Neuronal stem cell (in vitro differentiated cells): Measurements from ENCODE around the gene GJB3.

Source experiments
- DNase-seq: peaks from one replicate; pipeline ENCODE4 v3.0.0-alpha.2; 2013; ENCODE audit warnings: low spot score
- H2AFZ ChIP-seq: one replicate; pipeline ENCODE4 v1.6.1; 2013; ENCODE audit warnings: mild to moderate bottlenecking, low read length, inconsistent platforms
- H2AK5ac ChIP-seq: 2 replicates; pipeline ENCODE4 v1.6.1; 2013; ENCODE audit warnings: low read depth, mild to moderate bottlenecking, inconsistent platforms, low read length, moderate library complexity, mixed read lengths
- H2BK120ac ChIP-seq: 2 replicates; pipeline ENCODE4 v1.6.1; 2013; ENCODE audit warnings: low read depth, mild to moderate bottlenecking, inconsistent platforms, low read length, moderate library complexity, mixed read lengths
- H2BK12ac ChIP-seq: one replicate; pipeline ENCODE4 v1.6.1; 2013; ENCODE audit warnings: low read length, inconsistent platforms
- H2BK15ac ChIP-seq: 2 replicates; pipeline ENCODE4 v1.6.1; 2013; ENCODE audit warnings: mild to moderate bottlenecking, low read length, inconsistent platforms, mixed read lengths
- H2BK5ac ChIP-seq: one replicate; pipeline ENCODE4 v1.6.1; 2013; ENCODE audit warnings: inconsistent platforms, mild to moderate bottlenecking, low read length, moderate library complexity
- H3K14ac ChIP-seq: one replicate; pipeline ENCODE4 v1.6.1; 2013; ENCODE audit warnings: low read length, inconsistent platforms
- H3K18ac ChIP-seq: 2 replicates; pipeline ENCODE4 v1.6.1; 2013; ENCODE audit warnings: low read length, inconsistent platforms
- H3K23ac ChIP-seq: 2 replicates; pipeline ENCODE4 v1.6.1; 2013; ENCODE audit warnings: low read depth, mild to moderate bottlenecking, mixed read lengths, low read length, inconsistent platforms; ENCODE audit not compliant: poor library complexity
- H3K27ac ChIP-seq: replicated peaks from 3 replicates; pipeline ENCODE4 v1.5.1; 2013; ENCODE audit warnings: low read length, inconsistent platforms
- H3K27me3 ChIP-seq, 3 experiments: 2 replicates each; pipeline ENCODE4 v1.6.1; 2013; ENCODE audit warnings: low read length in 3 of 3, mild to moderate bottlenecking in 2 of 3, inconsistent platforms in 1 of 3, low read depth in 1 of 3, mixed read lengths in 1 of 3, moderate library complexity in 1 of 3; ENCODE audit not compliant: control insufficient read depth in 3 of 3, insufficient read depth in 3 of 3
- H3K36me3 ChIP-seq, 2 donors: replicated peaks in 1 of 2; 2 replicates each; pipeline ENCODE4 v1.6.1; 2013; ENCODE audit warnings: low read length in 2 of 2; ENCODE audit not compliant: control insufficient read depth in 2 of 2, insufficient read depth in 2 of 2
- H3K4ac ChIP-seq: 2 replicates; pipeline ENCODE4 v1.6.1; 2013; ENCODE audit warnings: inconsistent platforms, mild to moderate bottlenecking, low read length, moderate library complexity
- H3K4me1 ChIP-seq, 2 donors: 1 replicate in 1 of 2; 2 replicates in 1 of 2; pipeline ENCODE4 v1.6.1; 2013; ENCODE audit warnings: low read length in 2 of 2, low read depth in 1 of 2; ENCODE audit not compliant: control insufficient read depth in 2 of 2, insufficient read depth in 1 of 2
- H3K4me2 ChIP-seq: one replicate; pipeline ENCODE4 v1.6.1; 2013; ENCODE audit warnings: mild to moderate bottlenecking, low read length, inconsistent platforms; ENCODE audit not compliant: insufficient read depth, poor library complexity, severe bottlenecking
- H3K4me3 ChIP-seq, 2 donors: 2 replicates each; pipeline ENCODE4 v1.5.1; 2013; ENCODE audit warnings: low read length in 2 of 2, mild to moderate bottlenecking in 2 of 2, inconsistent platforms in 1 of 2, moderate library complexity in 1 of 2
- H3K79me1 ChIP-seq: one replicate; pipeline ENCODE4 v1.6.1; 2013; ENCODE audit warnings: low read depth, mild to moderate bottlenecking, inconsistent platforms, low read length, moderate library complexity
- H3K9ac ChIP-seq: one replicate; pipeline ENCODE4 v1.6.1; 2013; ENCODE audit warnings: mild to moderate bottlenecking, low read depth, low read length, inconsistent platforms; ENCODE audit not compliant: poor library complexity
- H3K9me3 ChIP-seq, 2 donors: replicated peaks in 1 of 2; 2 replicates each; pipeline versions ENCODE3 to v1.6.1; 2013; ENCODE audit warnings: low read length in 2 of 2, mild to moderate bottlenecking in 2 of 2, inconsistent platforms in 1 of 2, low read depth in 1 of 2, mixed read lengths in 1 of 2, moderate library complexity in 1 of 2; ENCODE audit not compliant: control insufficient read depth in 2 of 2, insufficient read depth in 1 of 2
- H4K8ac ChIP-seq: one replicate; pipeline ENCODE4 v1.6.1; 2013; ENCODE audit warnings: low read depth, mild to moderate bottlenecking, inconsistent platforms, low read length, moderate library complexity
- H4K91ac ChIP-seq: one replicate; pipeline ENCODE4 v1.6.1; 2013; ENCODE audit warnings: low read length, low read depth, mild to moderate bottlenecking, inconsistent platforms; ENCODE audit not compliant: poor library complexity
- WGBS, 2 donors: extraction: QIAGEN DNeasy Blood & Tissue Kit; methylation state at CpG; one replicate each; pipeline ENCODE4 v1.1.7; 2013; ENCODE audit warnings: missing lambda C conversion rate in 2 of 2, mixed read lengths in 1 of 2; ENCODE audit not compliant: insufficient read length in 2 of 2, insufficient replicate concordance in 1 of 2; ENCODE audit errors: extremely low coverage in 2 of 2; 5-methylcytosine and 5-hydroxymethylcytosine counted together

The GJB3 gene

DNA sequence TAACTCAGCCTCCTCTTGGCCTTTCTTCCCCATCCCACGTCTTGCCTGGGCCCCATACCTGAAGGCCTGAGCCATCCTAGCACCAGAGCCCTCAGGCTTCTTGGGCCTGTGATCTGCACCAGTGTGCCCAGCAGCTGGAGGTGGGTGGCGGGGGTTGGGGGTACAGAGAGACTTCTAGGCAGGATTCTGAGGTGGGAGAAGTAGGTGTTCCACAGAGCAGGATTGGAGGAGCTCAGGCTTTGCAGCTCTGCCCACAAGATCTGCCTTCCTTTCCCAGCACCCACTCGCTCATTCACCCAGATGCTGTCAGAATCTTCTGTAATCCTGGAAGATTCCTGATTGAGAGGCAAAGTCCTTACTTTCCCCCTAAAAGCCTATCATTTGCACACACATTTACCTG, 36.2 kb upstream of the GJB3 start:
- Histone ChIP-seq H3K27me3 (peaks cover 0 to 28% (median 0%) of the 10 kb centered on the region in 3 experiments), H3K27ac (no peak overlapping the region), H3K18ac (no peak overlapping the region), H3K9ac (no peak overlapping the region), H3K9me3 (no peaks in the 10 kb centered on the region), H3K4ac (no peak overlapping the region), H3K23ac (no peak overlapping the region), H3K79me1 (no peaks in the 10 kb centered on the region), H3K36me3 (no peaks in the 10 kb centered on the region), H2AK5ac (no peak overlapping the region), H2BK15ac (no peak overlapping the region), H2AFZ (no peak overlapping the region), H3K4me1 (peaks cover 0 to 6% of the 10 kb centered on the region in 2 donors), H4K91ac (no peak overlapping the region), H2BK120ac (no peak overlapping the region), H3K4me2 (no peak overlapping the region), H3K4me3 (no peak overlapping the region), H2BK12ac (no peak overlapping the region), H3K14ac (no peak overlapping the region), H2BK5ac (no peak overlapping the region), H4K8ac (no peak overlapping the region)
- no peak for DNase-seq
- no CpG with 5 or more reads among the region's 3 CpGs for WGBS, 2 donors

DNA sequence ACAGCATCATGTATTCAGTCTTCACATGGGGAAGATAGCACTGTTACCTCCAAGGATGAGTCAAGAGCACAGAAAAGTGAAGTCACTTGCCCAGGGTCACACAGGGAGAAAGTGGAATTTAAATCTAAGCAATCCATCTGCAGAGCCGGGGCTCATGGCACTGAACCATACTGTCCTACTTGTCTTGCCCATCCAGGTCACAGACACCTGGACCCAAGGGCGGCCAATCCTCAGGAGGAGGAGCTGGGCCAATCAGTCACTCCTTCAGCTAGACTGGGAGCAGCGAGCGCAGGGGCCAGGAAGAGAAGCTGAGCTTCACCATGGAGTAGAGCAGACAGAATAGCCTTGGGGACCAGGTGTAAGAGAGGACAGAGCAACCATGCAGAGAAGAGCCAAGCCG, 35.3 kb upstream of the GJB3 start:
- H3K36me3 ChIP-seq, result no peaks in the 10 kb centered on the region
- no peaks in the 10 kb centered on the region for H3K79me1 ChIP-seq
- H3K27me3 ChIP-seq, result peaks cover 0 to 34% (median 0%) of the 10 kb centered on the region in 3 experiments
- H3K9me3 ChIP-seq, result no peaks in the 10 kb centered on the region
- H2BK5ac ChIP-seq, result no peak overlapping the region
- H2BK120ac ChIP-seq, result no peak overlapping the region
- H3K4me1 ChIP-seq, result peaks cover 0 to 13% of the 10 kb centered on the region in 2 donors
- no CpG with 5 or more reads among the region's 5 CpGs for WGBS, 2 donors
- no peak overlapping the region for H4K91ac ChIP-seq
- no peak overlapping the region for H3K4me3 ChIP-seq
- peak overlapping the region; percentile 66 for H3K18ac ChIP-seq
- H3K23ac ChIP-seq, result no peak overlapping the region
- H3K27ac ChIP-seq, result no peak overlapping the region
- H2AK5ac ChIP-seq, result no peak overlapping the region
- no peak overlapping the region for H2BK12ac ChIP-seq
- no peak overlapping the region for H2BK15ac ChIP-seq
- no peak for DNase-seq
- no peak overlapping the region for H3K4me2 ChIP-seq
- H3K4ac ChIP-seq, result no peak overlapping the region
- no peak overlapping the region for H3K9ac ChIP-seq
- no peak overlapping the region for H2AFZ ChIP-seq
- H3K14ac ChIP-seq, result no peak overlapping the region
- H4K8ac ChIP-seq, result no peak overlapping the region

DNA sequence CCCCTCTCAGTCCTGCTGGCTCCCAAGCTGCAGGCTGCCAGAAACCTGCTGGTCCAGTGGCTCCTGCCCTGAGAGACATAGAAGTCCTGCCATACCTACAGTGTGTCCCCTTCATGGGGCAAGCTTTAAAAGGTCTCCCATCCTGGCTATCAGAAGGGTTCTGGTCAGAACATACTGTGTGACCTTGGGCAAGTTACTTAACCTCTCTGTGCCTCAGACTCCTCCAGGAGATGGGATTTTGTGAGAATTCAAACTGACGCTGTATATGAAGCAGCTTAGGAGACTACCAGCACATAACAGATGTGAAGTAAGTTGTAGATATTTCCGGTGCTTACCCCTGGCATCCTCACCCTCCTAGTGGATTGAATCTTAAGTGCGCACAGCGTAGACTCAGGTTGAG, 34.9 kb upstream of the GJB3 start:
- no peak overlapping the region for H3K18ac ChIP-seq
- no peaks in the 10 kb centered on the region for H3K79me1 ChIP-seq
- H4K91ac ChIP-seq, result no peak overlapping the region
- no peak overlapping the region for H2AK5ac ChIP-seq
- H2BK120ac ChIP-seq, result no peak overlapping the region
- H3K9ac ChIP-seq, result peak overlapping the region; percentile 45
- H3K4me3 ChIP-seq, result no peak overlapping the region
- H2BK5ac ChIP-seq, result no peak overlapping the region
- no peak overlapping the region for H3K27ac ChIP-seq
- no peak overlapping the region for H3K14ac ChIP-seq
- no peak overlapping the region for H3K4me2 ChIP-seq
- no peak overlapping the region for H3K4ac ChIP-seq
- no peak for DNase-seq
- no peak overlapping the region for H2BK12ac ChIP-seq
- H2AFZ ChIP-seq, result no peak overlapping the region
- H4K8ac ChIP-seq, result no peak overlapping the region
- H3K27me3 ChIP-seq, result peaks cover 0 to 36% (median 0%) of the 10 kb centered on the region in 3 experiments
- H3K9me3 ChIP-seq, result no peaks in the 10 kb centered on the region
- H3K23ac ChIP-seq, result no peak overlapping the region
- H2BK15ac ChIP-seq, result no peak overlapping the region
- peaks cover 0 to 13% of the 10 kb centered on the region in 2 donors for H3K4me1 ChIP-seq
- H3K36me3 ChIP-seq, result no peaks in the 10 kb centered on the region
- no CpG with 5 or more reads among the region's 4 CpGs for WGBS, 2 donors

DNA sequence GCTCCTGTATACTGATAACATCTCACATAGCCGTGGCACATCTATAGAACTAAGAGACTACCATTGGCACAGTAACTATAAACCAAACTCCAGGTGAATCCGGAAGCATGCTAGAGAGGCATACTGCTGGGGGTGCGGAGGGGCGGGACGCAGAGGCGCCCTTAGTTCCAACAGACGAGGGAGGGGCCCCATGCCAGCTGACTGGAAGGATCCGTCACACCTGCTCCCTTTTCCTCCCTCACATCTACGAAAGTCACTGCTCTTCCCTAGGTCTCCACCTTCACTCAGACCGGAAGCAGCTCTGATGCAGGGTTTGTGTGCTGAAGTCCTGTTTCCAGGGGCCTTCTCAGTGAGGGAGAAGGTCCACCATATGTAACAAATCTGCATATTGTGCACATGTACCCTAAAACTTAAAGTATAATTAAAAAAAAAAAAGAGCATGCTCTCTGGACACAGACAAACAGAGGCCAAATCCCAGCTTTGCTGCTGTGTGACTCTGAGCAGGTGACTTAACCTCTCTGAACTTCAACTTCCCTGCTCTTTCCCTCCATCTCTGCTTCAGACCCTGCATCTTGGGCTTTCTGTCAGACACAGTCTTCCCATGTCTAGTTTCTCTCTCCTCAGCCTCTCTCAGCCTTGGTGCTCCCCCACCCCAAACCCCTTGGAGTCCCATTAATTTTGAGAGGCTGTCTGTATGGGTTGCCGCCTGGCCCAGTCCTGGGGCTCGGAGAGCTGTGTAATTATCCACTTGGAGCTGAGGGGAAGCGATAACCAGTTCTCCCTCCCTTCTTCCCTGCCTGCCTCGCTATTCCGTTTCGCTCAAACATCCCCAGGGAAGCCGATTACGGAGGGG, 34.0 kb upstream of the GJB3 start:
- peaks cover 0 to 16% of the 10 kb centered on the region in 2 donors for H3K4me1 ChIP-seq

More for the DNA sequence above, 34.0 kb upstream of the GJB3 start:
- H2BK12ac ChIP-seq, result no peak overlapping the region
- DNase-seq, result no peak
- no peak overlapping the region for H3K4ac ChIP-seq
- no CpG with 5 or more reads among the region's 18 CpGs for WGBS, 2 donors
- peak overlapping the region; percentile 29 for H3K18ac ChIP-seq
- no peaks in the 10 kb centered on the region for H3K79me1 ChIP-seq
- no peak overlapping the region for H2AFZ ChIP-seq
- no peak overlapping the region for H3K23ac ChIP-seq
- peak overlapping the region; percentile 44 for H2AK5ac ChIP-seq
- H2BK15ac ChIP-seq, result no peak overlapping the region
- H4K91ac ChIP-seq, result no peak overlapping the region
- no peak overlapping the region for H3K4me2 ChIP-seq
- H3K9me3 ChIP-seq, result no peaks in the 10 kb centered on the region
- no peak overlapping the region for H3K4me3 ChIP-seq
- H3K14ac ChIP-seq, result no peak overlapping the region
- no peaks in the 10 kb centered on the region for H3K36me3 ChIP-seq
- no peak overlapping the region for H3K9ac ChIP-seq
- H3K27me3 ChIP-seq, result peaks cover 0 to 32% (median 0%) of the 10 kb centered on the region in 3 experiments
- H3K27ac ChIP-seq, result no peak overlapping the region
- H2BK5ac ChIP-seq, result peak overlapping the region; percentile 31
- H4K8ac ChIP-seq, result no peak overlapping the region
- H2BK120ac ChIP-seq, result no peak overlapping the region
